ENCODE measurements around the gene EIF2AK2.
"Not testable (repeated sequence)": the region's sequence is repeated elsewhere in the genome, so short reads cannot be mapped to it uniquely, and the experiment has no call there.

EIF2AK2 gene

GRCh38 chr2:37156857-37157714, at the start of gene EIF2AK2:
TSS of gene EIF2AK2 (minus strand) at chr2:37156980. CDS start at chr2:37147806, 9,174 bp downstream.
- DNase-seq (ENCODE audit: low spot score in 2 of 2), result peak; percentile 53 to 89
- H3K4me1 Mint-ChIP-seq, result peaks cover 49% of the 10 kb centered on the region
- H3K4me3 Mint-ChIP-seq, result peak within 1 kb of the TSS; percentile 88
- ATAC-seq, result peak; percentile 91
- H3K36me3 Mint-ChIP-seq, result peaks cover 22% of the 10 kb centered on the region
- H3K9me3 Mint-ChIP-seq, result no peaks in the 10 kb centered on the region
- peak within 1 kb of the TSS; percentile 96 for H3K27ac Mint-ChIP-seq

- H3K27ac Mint-ChIP-seq, result no peak overlapping the region
- no peak for ATAC-seq
- peaks cover 100% of the 10 kb centered on the region for H3K36me3 Mint-ChIP-seq
- H3K9me3 Mint-ChIP-seq, result peaks cover 11% of the 10 kb centered on the region
- H3K4me1 Mint-ChIP-seq, result peaks cover 33% of the 10 kb centered on the region
- no peak overlapping the region for H3K4me3 Mint-ChIP-seq
- DNase-seq (ENCODE audit: low spot score in 2 of 2), result no peak
Observed at GRCh38 chr2:37205689-37206341, 49.0 kb upstream of the EIF2AK2 start.

GRCh38 chr2:37205071-37205661, 48.4 kb upstream of the EIF2AK2 start:
- H3K9me3 Mint-ChIP-seq, result peaks cover 11% of the 10 kb centered on the region
- H3K4me1 Mint-ChIP-seq, result peaks cover 38% of the 10 kb centered on the region
- ATAC-seq; H3K27ac Mint-ChIP-seq; DNase-seq (ENCODE audit: low spot score in 2 of 2); H3K4me3 Mint-ChIP-seq: not testable (repeated sequence)
- peaks cover 100% of the 10 kb centered on the region for H3K36me3 Mint-ChIP-seq

- no peak for ATAC-seq
- peaks cover 38% of the 10 kb centered on the region for H3K4me1 Mint-ChIP-seq
- H3K9me3 Mint-ChIP-seq, result peaks cover 11% of the 10 kb centered on the region
- H3K27ac Mint-ChIP-seq, result no peak overlapping the region
- H3K4me3 Mint-ChIP-seq, result no peak overlapping the region
- DNase-seq (ENCODE audit: low spot score in 2 of 2), result no peak
- H3K36me3 Mint-ChIP-seq, result peaks cover 93% of the 10 kb centered on the region
Observed at GRCh38 chr2:37203708-37204107, 46.9 kb upstream of the EIF2AK2 start.

DNA sequence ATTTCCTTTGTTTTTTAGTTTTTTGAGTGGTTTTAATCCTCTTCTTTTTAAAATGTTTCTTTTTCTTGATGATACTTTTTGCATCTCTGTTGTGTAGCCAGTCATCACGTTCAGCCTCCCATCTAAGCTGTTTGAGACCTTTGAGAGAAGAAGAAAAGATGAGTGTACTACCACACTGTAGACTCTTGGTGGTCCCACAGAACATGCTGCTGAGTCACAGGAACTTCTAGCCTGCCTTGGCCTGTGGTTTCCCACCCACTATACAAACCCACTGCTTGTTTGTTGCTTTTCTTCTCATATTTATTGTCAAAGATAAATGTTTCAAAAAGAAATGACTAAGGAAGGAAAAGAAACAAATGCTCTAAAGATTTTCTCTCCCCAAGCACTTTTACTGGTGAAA, 45.0 kb upstream of the EIF2AK2 start:
- peak overlapping the region; percentile 46 for H3K4me3 Mint-ChIP-seq
- H3K36me3 Mint-ChIP-seq, result peaks cover 82% of the 10 kb centered on the region
- peak; percentile 99 for ATAC-seq
- DNase-seq (ENCODE audit: low spot score in 2 of 2), result peak; percentile 26 to 71
- H3K9me3 Mint-ChIP-seq, result peaks cover 5% of the 10 kb centered on the region
- H3K27ac Mint-ChIP-seq, result peak overlapping the region; percentile 89
- H3K4me1 Mint-ChIP-seq, result peaks cover 30% of the 10 kb centered on the region

DNA sequence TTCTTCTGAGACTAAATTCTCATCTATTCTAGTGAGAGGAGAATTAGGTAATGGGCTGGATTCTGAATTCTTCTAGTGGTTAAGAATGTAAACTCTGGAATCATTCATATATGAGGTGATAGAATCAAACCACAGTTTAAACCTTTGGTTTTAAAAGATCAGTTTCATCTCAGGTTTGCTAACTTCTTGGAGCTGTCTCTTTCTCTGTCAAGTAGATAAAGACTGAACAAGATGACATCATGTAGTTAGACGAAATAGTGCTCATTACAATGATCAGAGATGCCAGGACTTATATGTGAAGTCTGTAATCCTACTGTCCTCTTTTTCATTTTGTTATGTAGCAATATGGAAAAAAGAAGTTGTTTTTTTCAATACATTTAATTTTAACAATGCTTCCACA, 44.4 kb upstream of the EIF2AK2 start:
- Mint-ChIP-seq H3K36me3 (peaks cover 82% of the 10 kb centered on the region), H3K9me3 (peaks cover 3% of the 10 kb centered on the region), H3K4me3 (peak overlapping the region; percentile 46), H3K27ac (peak overlapping the region; percentile 89), H3K4me1 (peaks cover 31% of the 10 kb centered on the region)
- ATAC-seq (peak; percentile 55), DNase-seq (ENCODE audit: low spot score in 2 of 2) (no peak)

- H3K4me1 Mint-ChIP-seq, result peaks cover 34% of the 10 kb centered on the region
Observed at GRCh38 chr2:37198681-37199065, 41.9 kb upstream of the EIF2AK2 start.

GRCh38 chr2:37196320-37197195, 39.8 kb upstream of the EIF2AK2 start, which contains the start of gene CEBPZOS:
TSS of gene CEBPZOS (plus strand) at chr2:37196496. CDS start at chr2:37199705, 3,209 bp downstream.
- peaks cover 24% of the 10 kb centered on the region for H3K4me1 Mint-ChIP-seq
- H3K36me3 Mint-ChIP-seq, result peaks cover 39% of the 10 kb centered on the region
- no peaks in the 10 kb centered on the region for H3K9me3 Mint-ChIP-seq
- DNase-seq (ENCODE audit: low spot score in 2 of 2) (peak; percentile 85 to 96), ATAC-seq (peak; percentile 84)
- H3K4me3 Mint-ChIP-seq, result peak within 1 kb of the TSS; percentile 96
- peak within 1 kb of the TSS; percentile 99 for H3K27ac Mint-ChIP-seq

More at GRCh38 chr2:37198681-37199065, 41.9 kb upstream of the EIF2AK2 start:
- H3K4me3 Mint-ChIP-seq, result no peak overlapping the region
- DNase-seq (ENCODE audit: low spot score in 2 of 2) (no peak), ATAC-seq (no peak)
- peaks cover 61% of the 10 kb centered on the region for H3K36me3 Mint-ChIP-seq
- no peak overlapping the region for H3K27ac Mint-ChIP-seq
- peaks cover 2% of the 10 kb centered on the region for H3K9me3 Mint-ChIP-seq

- not testable (repeated sequence) for DNase-seq (ENCODE audit: low spot score in 2 of 2); H3K9me3 Mint-ChIP-seq; ATAC-seq
- peaks cover 33% of the 10 kb centered on the region for H3K36me3 Mint-ChIP-seq
- H3K4me1 Mint-ChIP-seq, result peaks cover 22% of the 10 kb centered on the region
- peak overlapping the region; percentile 96 for H3K4me3 Mint-ChIP-seq
- peak overlapping the region; percentile 99 for H3K27ac Mint-ChIP-seq
Observed at GRCh38 chr2:37195862-37196319, 39.1 kb upstream of the EIF2AK2 start.

DNA sequence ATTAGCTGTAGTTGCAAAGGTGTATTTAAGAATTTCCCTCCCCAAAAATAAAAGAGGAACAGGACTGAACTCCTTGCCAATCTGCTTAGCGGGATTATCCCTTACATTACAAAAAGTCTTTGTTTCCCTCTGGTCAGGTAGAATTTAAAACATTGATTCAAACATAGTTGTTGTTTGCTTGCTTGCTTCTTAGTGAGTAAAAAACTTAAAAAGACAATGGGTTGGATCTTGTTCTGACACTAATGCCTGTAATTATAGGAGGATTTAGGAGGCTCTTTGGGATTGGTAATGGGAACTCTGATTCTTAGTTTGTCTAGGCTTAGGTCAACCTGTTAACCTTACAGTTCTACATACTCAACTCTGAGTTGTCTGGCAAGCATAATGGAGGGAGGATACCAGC, 35.8 kb upstream of the EIF2AK2 start:
- no peak for ATAC-seq
- H3K36me3 Mint-ChIP-seq, result peaks cover 17% of the 10 kb centered on the region
- peaks cover 28% of the 10 kb centered on the region for H3K4me1 Mint-ChIP-seq
- H3K4me3 Mint-ChIP-seq, result no peak overlapping the region
- DNase-seq (ENCODE audit: low spot score in 2 of 2), result no peak
- H3K9me3 Mint-ChIP-seq, result no peaks in the 10 kb centered on the region
- H3K27ac Mint-ChIP-seq, result no peak overlapping the region

GRCh38 chr2:37191747-37192146, 35.0 kb upstream of the EIF2AK2 start:
- peaks cover 9% of the 10 kb centered on the region for H3K36me3 Mint-ChIP-seq
- no peak overlapping the region for H3K4me3 Mint-ChIP-seq
- no peaks in the 10 kb centered on the region for H3K9me3 Mint-ChIP-seq

DNA sequence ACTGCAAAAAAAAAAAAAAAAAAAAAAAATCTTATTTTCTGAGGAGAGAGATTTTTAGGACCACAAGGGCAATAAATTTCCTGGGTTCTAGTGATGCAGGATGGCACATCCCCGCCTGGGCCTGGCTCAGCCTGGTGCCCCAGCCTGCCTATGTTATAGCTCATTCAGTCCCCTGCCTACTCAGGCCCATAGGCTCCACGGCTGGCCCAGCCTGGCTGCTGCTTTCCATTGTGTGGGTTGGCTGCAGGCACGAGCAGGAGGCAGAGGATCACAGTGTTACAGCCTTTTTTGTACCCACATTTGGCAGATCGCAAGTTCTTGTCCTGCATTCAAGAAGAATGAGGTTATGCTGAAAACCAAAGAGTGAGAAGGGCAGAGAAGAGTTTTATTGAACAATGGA, 34.5 kb upstream of the EIF2AK2 start:
- Mint-ChIP-seq H3K4me1 (peaks cover 17% of the 10 kb centered on the region), H3K27ac (no peak overlapping the region), H3K9me3 (no peaks in the 10 kb centered on the region), H3K4me3 (no peak overlapping the region), H3K36me3 (peaks cover 4% of the 10 kb centered on the region)
- no peak for DNase-seq (ENCODE audit: low spot score in 2 of 2)
- no peak for ATAC-seq

More at GRCh38 chr2:37191747-37192146, 35.0 kb upstream of the EIF2AK2 start:
- peaks cover 21% of the 10 kb centered on the region for H3K4me1 Mint-ChIP-seq
- DNase-seq (ENCODE audit: low spot score in 2 of 2) (no peak), ATAC-seq (no peak)
- no peak overlapping the region for H3K27ac Mint-ChIP-seq

DNA sequence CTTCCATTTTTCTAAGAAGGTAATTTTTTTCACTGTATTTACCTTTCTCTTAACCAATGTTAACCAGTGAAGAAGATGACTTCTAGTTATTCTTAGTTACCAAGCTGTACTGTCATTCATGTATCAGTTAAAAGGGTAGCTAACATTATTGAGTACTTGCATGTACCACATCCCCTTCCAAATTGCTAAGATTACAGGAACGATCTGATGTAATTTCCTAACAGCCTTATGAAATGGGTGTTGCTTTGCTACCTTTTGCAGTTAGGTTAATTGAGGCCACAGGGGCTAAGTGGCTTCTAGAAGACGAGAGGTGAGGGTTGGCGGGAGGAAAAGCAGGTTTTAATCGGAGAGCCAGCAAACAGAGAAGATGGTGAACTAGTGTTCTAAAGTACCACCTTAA, 33.5 kb upstream of the EIF2AK2 start:
- H3K4me3 Mint-ChIP-seq, result no peak overlapping the region
- peaks cover 12% of the 10 kb centered on the region for H3K4me1 Mint-ChIP-seq
- DNase-seq (ENCODE audit: low spot score in 2 of 2) (no peak), ATAC-seq (no peak)
- no peaks in the 10 kb centered on the region for H3K9me3 Mint-ChIP-seq
- H3K27ac Mint-ChIP-seq, result no peak overlapping the region
- H3K36me3 Mint-ChIP-seq, result no peaks in the 10 kb centered on the region

GRCh38 chr2:37189452-37190153, 32.8 kb upstream of the EIF2AK2 start:
- no peak overlapping the region for H3K4me3 Mint-ChIP-seq
- DNase-seq (ENCODE audit: low spot score in 2 of 2) (no peak), ATAC-seq (peak; percentile 89)
- H3K27ac Mint-ChIP-seq, result no peak overlapping the region
- peaks cover 12% of the 10 kb centered on the region for H3K4me1 Mint-ChIP-seq
- H3K9me3 Mint-ChIP-seq, result no peaks in the 10 kb centered on the region
- H3K36me3 Mint-ChIP-seq, result no peaks in the 10 kb centered on the region

Measured in stimulated activated effector memory CD8-positive, alpha-beta T cell treated with anti-CD3 and anti-CD28 coated beads, Interleukin-12 subunit alpha, Interleukin-12 subunit beta, amount 100 ng/mL, for 72 hours (primary cell).